Limb (tissue), 2 donors: Measurements from ENCODE around the gene PRSS2.
"Not testable (repeated sequence)": the region's sequence is repeated elsewhere in the genome, so short reads cannot be mapped to it uniquely, and the experiment has no call there.

Experiments used
- DNase-seq, 2 donors: peaks; one replicate each; pipeline ENCODE4 v3.0.0-alpha.2; 2016; ENCODE audit errors: extremely low spot score in 2 of 2

Gene PRSS2

GRCh38 chr7:142770661-142771352, at the start of gene PRSS2:
Gene PRSS2 (plus strand): TSS chr7:142770970. CDS start chr7:142770983, 13 bp downstream.
- no peak for DNase-seq

- no peak for DNase-seq
These were observed 49.8 kb upstream of the PRSS2 start for GRCh38 chr7:142720986-142721385.

DNA sequence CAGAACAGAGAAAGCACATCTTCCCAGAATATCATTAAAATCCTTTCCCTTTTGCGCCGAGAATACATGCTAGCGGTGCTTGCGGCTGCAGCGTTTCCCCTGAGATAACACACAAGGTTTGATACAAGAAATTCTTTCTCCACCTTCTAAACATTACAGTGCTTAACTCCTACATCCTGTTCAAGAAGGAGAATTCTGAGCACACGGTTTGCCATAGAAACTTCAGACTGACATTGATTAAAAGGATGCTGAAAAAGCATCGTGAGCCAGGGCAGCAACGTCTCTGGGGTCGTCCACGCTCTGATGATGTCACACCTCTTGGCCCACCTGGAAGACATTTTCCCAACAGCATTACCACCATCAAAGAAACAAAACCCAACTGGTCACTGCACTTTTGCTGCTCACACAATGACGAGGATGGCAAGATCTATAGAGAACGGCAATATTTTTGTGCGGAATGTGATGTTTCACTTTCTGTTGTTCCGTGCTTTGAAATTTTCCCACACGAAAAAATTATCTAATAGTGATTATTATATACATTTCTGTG, 48.4 kb upstream of the PRSS2 start:
- no peak for DNase-seq

GRCh38 chr7:142733271-142733670, 37.5 kb upstream of the PRSS2 start:
- DNase-seq = no peak

- DNase-seq = no peak
These were observed 30.8 kb upstream of the PRSS2 start for GRCh38 chr7:142739923-142740492.

DNA sequence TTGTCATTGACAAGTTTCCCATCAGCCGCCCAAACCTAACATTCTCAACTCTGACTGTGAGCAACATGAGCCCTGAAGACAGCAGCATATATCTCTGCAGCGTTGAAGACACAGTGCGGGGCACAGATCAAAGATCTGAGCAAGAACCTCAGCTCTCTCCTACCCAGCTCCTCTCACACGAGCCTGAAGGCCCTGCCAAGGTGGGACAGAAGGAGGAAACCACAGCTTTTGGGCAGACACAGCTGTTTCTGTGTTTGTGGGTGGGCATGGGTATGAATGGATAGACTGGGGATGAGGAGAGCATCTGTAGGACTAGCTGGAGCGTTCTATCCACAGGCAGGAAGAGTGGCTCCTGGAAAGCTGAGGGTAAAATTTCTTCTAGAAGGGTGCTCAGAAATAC, 30.0 kb upstream of the PRSS2 start:
- DNase-seq = no peak

- DNase-seq = not testable (repeated sequence)
These were observed 28.8 kb upstream of the PRSS2 start for GRCh38 chr7:142741932-142742331.

GRCh38 chr7:142745091-142745635, 25.6 kb upstream of the PRSS2 start:
- no peak for DNase-seq

GRCh38 chr7:142745745-142746144, 25.0 kb upstream of the PRSS2 start:
- no peak for DNase-seq

DNA sequence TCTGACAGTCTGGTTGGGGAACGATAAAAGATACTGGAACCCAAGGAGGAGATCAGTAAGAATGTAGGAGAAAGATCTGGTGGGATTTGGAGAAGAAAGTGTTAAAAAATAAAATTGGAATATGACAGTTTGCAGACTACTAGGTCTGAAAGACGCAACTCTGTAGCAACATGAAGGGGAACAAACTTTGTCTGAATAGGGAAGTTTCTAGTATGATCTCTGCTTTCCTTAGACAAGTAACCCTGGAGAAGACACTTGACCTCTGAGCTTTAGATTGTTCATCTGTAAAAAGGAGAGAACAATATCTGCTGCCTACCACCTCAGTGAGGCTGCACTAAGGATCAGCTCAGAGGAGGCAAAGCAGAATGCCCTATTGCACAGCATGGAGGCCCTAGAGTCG, 24.5 kb upstream of the PRSS2 start:
- DNase-seq = no peak

- not testable (repeated sequence) for DNase-seq
These were observed 22.4 kb upstream of the PRSS2 start for GRCh38 chr7:142748410-142748809.

DNA sequence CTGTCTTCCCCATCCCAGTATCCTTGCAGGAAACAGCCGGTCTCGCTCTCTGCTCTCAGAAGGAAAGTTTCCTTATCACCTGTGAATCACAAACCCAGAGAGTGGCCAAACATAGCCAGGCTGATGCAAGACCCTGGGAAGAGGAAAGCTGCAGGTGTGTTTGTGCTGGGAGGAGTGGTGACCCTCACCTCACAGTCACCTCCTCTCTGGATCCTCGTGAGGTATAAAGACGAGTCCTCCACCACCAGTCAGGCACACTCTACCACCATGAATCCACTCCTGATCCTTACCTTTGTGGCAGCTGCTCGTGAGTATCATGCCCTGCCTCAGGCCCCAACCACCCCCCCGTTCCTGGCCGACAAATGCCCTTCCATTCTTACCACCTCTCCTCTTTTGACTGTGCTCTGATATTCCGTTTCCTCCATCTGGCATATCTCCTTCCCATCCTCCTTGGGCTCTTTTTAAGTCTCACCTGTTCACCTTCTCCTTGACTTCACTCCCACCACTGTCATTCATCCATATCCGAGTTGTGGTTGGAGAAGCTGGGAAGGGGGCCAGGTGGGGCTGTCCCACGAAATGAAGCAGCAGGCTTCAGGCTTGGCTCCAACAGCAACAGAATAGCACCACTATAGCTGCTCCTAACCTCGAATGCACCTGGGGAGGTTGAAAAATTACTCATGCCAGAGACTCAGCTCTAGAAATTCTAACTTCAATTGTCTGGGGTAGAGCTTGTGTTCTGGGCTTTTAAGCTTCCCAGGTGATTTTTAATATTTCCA, 21.4 kb upstream of the PRSS2 start, which contains the start of gene PRSS1:
TSS of gene PRSS1 (plus strand) at position 255 of the 776 bp plus-strand sequence. CDS start at position 268, 13 bp downstream.
- no peak for DNase-seq

DNA sequence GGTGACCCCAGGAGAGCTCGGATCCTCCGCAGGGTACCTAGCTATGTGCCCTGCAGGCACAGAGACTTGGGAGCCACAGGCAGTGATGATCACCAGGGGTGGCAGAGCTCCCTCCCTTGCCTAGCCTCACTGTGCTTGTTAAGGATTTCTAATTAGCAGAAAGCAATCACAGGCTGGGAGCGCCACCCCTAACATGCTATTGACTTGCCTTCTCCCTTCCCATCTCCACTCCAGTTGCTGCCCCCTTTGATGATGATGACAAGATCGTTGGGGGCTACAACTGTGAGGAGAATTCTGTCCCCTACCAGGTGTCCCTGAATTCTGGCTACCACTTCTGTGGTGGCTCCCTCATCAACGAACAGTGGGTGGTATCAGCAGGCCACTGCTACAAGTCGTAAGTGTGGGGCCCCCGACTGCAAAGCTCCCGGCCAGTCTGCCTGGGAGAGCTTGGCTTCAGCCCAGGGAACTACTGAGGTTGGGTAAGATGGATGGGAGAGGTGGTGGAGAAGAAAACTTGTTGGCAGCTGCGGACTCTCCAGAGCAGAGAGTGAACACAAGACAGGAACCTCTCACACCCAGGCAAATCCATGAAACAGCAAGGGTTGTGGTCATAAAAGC, 20.3 kb upstream of the PRSS2 start:
- no peak for DNase-seq

DNA sequence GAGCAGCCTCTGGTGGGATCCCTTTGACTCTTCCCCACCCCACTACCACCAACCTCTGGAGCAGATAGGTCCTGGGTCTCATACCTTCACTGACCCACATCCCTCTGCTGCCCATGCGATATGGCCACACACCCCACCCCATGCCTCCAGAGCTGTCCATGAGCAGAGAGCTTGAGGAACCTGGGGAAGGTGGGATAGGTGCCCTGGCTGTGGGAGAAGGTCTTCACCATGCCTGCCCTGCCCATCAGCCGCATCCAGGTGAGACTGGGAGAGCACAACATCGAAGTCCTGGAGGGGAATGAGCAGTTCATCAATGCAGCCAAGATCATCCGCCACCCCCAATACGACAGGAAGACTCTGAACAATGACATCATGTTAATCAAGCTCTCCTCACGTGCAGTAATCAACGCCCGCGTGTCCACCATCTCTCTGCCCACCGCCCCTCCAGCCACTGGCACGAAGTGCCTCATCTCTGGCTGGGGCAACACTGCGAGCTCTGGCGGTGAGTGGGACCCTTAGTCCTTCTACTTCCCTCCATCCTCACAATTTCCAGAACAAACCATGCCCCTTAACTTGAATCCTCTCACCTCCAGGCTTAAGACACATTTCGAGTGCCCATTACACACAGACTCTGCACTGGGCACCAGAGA, 19.1 kb upstream of the PRSS2 start:
- DNase-seq = not testable (repeated sequence)

- no peak for DNase-seq
These were observed 18.2 kb upstream of the PRSS2 start for GRCh38 chr7:142752376-142753225.

DNA sequence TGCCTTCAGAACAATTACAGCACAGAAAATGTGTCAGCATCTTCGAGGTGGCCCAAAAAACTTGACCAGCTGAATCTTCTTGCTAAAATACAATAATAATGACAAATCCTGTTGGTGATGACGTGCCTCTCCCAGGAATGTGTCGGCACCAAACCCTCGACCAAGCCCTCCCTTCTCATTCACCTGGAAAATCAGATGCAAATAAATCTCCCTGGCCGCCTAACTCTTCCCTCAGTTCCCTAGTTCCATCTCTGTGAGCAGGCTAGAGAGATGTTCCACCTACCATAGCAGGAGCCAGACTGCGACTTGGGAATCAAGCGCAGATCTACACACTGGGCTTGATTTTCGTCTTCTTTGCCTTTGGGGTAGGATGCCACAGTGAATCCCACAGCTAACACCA, 17.4 kb upstream of the PRSS2 start:
- DNase-seq = no peak

DNA sequence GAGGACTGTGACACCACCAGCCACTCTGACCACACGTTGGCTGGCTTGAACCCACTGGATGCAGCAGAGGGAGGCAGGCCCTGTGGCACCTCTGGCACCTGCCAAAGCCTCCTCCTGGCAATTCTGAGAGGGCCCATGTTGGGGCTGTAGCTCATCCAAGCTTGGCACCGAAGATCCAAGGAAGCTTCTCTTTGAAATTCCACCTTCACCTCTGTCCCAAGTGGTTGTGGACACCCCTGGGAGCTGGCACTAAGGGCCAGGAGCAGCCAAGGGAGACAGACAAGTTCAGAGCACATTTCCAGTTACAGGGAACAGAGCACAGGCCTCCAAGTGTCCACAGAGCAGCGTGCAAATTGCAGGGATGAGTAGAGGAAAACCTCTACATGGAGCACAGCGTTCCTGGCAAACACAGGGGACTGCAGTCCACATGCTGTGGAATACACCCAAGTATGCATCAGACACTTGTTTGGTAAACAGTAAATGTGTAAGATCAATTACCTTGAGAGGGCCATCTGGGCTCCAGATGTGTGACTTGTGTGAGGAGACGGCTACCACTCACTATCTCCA, 16.8 kb upstream of the PRSS2 start:
- peak in 1 of 2 donors; percentile 2 for DNase-seq

GRCh38 chr7:142754681-142755575, 15.8 kb upstream of the PRSS2 start:
- no peak for DNase-seq

GRCh38 chr7:142758312-142758711, 12.5 kb upstream of the PRSS2 start:
- DNase-seq = not testable (repeated sequence)
